Effector CD4-positive, alpha-beta T cell (primary cell): ENCODE results near the gene PARVA.

ENCODE experiments used
- DNase-seq: peaks from one replicate; pipeline ENCODE4 v3.0.0-alpha.2; 2020

The PARVA gene

DNA sequence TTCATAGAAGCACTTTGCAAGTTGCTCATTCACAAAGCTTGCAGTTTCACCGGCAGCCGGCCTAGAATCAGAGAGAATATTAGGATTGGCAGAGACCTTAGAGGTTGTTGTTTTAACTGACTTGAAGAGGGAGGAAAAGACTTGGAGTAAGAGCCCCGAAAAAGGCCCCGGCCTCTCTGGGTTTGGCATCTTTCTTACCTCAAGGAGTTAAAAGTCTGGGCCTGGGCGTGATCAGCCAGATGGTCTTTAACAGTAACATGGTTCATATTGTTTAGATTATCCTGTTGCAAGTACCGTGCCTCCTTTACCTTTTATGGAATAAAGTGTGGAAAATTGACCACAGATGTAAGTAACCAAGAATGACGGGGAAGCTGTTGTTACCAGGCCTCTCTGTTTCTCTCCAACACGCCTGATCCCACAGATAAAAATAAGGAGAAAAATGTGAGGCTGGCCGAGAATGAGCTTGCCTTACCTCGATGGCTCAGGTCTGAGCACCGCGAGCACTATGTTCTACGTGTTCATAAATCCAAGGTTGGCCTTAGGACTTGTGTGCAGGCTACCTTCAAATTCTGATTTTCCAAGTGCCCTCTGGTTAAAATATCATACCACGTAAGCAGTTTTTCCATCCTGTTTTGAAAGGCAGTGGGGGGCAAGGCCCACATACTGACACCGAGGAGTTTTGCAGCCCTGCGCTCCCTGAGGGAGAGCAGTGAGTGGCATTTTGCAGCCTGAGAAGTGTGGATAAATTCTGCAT, 56.4 kb downstream of the PARVA start:
- DNase-seq, result no peak

DNA sequence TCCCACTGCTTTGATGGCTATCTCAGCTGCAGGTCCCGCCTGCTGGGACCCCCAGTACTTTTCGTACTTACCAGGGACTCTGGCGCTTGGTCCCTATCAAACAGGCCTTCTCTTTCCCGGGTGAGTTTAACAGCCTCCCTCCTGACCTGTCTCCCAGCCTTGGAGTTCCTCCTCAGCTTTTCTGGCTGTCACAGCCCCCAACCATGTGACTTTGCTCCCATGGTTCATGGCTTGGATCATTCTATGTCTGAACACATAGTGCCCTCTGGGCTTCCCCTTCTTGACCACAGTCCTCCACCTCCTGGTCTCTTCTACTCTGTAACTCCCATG, 56.9 kb downstream of the PARVA start:
- no peak for DNase-seq

- DNase-seq, result no peak
Observed at GRCh38 chr11:12435264-12435663, 57.9 kb downstream of the PARVA start.

DNA sequence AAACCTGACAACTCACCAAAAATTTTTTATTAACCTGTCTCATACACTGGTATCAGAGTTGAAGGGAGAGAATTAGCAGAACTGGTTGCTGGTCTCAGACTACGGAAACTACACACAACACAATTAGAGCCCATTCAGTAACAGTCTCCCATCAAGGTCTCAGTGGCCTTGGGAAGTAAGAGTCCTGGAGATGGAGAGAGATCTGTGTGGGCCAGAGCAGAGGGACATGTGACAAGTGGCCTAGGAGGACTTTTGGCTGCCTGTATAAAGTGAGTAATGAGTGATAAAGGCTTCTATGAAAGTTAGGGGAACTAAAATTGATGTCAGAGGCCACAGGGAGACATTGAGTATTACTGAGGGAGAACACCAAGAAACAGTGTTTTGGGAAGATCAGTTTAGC, 58.9 kb downstream of the PARVA start:
- no peak for DNase-seq

GRCh38 chr11:12438291-12438690, 60.9 kb downstream of the PARVA start:
- no peak for DNase-seq

GRCh38 chr11:12439615-12440014, 62.2 kb downstream of the PARVA start:
- DNase-seq, result no peak

- DNase-seq, result no peak
Observed at GRCh38 chr11:12440565-12440964, 63.2 kb downstream of the PARVA start.

DNA sequence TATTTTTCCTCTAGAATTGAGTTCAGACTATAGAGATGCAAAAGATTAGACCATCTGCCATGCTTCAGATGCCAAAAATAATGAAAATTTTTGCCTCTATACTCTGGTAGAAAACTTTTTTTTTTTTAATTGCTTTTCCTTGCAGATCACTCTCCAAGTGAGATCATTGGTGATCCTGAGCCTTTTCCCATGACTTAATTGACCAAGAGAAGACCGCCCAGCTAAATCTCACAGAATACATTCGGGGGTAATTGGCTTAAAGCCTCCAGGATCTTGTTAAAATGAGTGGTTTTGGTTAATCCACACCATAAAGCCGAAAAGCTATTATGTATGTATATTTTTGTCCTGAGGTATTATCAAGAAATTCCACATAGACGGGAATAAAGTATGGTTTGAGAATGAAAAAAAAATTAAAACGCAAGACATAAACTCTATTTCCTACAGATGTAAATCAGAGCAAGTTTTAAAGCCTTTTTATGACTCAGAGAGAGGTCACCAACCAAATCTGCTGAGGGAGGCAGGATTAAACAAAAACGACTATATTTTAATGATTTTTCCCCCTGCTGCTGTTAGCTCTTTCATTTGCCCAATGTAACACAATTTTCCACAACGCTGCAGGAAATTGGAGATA, 64.0 kb downstream of the PARVA start:
- DNase-seq, result no peak

DNA sequence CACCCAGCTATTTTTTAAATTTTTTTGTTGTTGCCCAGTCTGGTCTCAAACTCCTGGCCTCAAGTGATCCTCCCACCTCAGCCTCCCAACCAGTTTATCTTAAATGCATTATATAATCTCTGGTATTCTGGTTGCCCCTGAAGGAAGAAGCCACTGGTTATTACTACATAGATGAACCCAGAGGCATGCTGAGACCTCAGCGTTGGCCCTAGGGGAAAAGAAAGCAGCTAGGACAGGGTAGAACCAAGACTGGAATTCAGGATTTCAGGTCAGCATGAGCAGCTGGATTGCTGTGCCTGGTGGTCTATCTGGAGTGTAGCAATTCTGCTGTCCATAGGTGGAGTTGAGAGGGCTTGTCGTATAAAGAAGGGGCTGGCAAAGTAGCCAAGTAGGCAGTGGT, 67.2 kb downstream of the PARVA start:
- DNase-seq, result no peak

DNA sequence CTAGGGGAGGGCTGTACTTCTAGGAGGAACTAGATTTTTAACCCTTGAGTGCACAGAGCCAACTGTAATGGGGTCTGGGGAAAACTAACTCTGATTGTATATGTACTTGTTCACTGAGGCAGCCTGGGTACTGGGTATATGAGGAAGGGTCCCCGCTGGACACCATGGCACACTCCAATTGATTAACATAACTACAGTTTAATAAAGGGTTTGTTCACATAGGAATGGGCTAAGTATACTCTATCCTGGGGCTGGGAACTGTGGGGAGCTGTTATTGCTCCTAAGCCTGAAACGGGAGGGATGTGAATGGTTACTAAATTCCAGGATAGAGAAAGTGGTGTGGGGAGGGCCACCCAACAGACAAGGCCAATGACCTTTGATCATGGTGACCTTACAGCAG, 67.6 kb downstream of the PARVA start:
- no peak for DNase-seq

- DNase-seq, result no peak
Observed at GRCh38 chr11:12446863-12447262, 69.5 kb downstream of the PARVA start.

- no peak for DNase-seq
Observed at GRCh38 chr11:12448131-12448939, 71.0 kb downstream of the PARVA start.

DNA sequence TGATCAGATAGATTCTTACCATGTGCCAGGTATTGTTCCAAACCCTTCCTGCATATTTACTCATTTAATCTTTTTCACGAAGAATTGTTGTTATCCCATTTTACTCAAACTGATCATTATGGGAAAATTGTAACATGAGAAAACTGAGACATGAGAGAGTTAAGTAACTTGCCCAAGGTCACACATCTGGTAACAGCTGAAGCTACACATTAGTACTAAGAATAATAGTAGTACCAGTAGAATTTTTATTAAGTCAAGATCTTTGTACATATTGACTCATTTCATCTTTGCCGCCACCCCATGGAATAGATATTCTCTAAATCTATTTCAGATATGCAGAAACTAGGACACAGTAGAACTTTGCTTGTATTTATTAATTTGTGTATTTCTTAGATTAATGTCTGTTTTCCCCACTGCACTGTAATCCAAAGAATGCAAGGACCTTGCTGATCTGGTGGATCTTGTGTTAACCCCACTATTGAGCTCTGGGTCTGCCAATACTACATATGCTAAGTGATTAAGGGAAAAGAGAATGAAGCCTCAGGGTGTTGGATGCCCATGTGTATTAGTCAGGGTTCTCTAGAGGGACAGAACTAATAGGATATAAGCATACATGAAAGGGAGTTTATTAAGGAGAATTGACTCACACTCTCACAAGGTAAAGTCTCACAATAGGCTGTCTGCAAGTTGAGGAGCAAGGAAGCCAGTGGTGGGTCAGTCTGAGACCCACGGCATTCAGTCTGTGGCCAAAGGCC, 72.8 kb downstream of the PARVA start:
- DNase-seq, result no peak

DNA sequence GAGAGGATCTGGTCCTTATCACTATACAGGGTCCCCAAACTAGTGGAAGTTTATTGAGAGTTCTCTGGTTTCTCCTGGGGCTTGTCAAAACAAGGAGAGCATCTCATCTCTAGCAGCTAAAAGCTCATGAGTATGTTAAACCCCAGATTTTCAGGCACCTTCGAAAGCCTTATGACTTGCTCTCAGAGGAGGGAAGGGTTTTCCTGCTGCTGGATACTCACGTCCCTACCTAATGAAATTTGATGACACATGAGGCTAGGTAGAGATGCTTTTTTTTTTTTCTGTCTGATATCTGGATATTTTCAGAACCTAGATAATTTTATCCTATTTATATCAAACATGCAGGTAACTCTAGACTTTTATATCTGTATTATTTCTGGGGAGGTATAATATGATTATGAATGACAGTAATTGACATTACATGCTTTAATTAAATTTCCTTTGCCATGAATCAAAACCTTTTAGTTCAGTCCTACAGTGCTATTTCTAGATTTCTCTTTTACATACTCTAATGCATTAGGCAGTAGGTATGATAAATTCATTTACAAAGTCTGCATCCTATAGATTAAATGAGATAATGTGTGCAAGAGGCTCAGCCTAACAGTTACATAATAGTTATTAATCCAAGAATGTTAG, 73.9 kb downstream of the PARVA start:
- no peak for DNase-seq

GRCh38 chr11:12453243-12453642, 75.9 kb downstream of the PARVA start:
- no peak for DNase-seq

- DNase-seq, result no peak
Observed at GRCh38 chr11:12454782-12455181, 77.4 kb downstream of the PARVA start.

DNA sequence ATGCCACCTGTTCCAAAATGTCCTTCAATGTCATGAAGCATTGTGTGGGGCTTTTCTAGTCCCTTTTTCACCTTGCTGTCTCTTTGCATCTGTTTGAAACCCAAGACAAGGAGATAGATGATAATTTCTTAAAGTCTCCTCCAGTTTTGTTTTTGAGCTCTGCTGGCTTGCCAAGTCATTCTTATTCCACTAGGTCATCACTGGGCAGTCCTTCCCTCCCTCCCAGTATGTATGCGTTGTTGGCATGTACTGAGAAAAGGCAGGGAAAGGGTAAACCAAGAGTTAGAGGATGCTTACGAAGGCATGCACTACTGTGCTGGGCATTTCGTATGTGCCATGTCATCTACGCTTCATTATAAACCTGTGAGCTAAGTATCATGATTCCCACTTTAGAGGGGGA, 78.6 kb downstream of the PARVA start:
- no peak for DNase-seq

- DNase-seq, result no peak
Observed at GRCh38 chr11:12456651-12457579, 79.5 kb downstream of the PARVA start.

- DNase-seq, result no peak
Observed at GRCh38 chr11:12458042-12458441, 80.7 kb downstream of the PARVA start.

DNA sequence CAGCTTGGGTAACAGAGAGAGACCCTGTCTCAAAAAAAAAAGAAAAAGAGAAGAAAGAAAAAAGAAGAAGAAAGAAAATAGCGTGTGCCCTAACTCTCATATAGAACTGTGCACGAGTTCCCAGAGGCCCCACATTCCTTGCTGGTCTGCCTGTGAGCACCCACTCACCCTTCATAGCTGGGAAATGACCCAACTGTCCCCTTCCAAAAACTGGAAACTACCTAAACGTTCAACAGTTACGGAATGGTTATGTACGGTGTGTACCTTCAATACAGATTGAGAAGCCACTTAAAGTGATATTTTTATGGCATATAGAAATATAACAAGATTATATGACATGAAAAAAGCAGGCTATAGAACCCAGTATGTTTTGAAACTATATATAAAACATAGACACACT, 82.0 kb downstream of the PARVA start:
- DNase-seq, result no peak

- DNase-seq, result no peak
Observed at GRCh38 chr11:12459865-12460444, 82.6 kb downstream of the PARVA start.
